DLD1 (cell line): Measurements from ENCODE around the gene SLC49A3.

Source experiments
- in situ Hi-C: cut with HindIII; loops from 2 replicates; pipeline ENCODE4 v1.10.0; 2017; ENCODE audit warnings: low sequenced_read_pairs

SLC49A3 gene

GRCh38 chr4:666822-667544 lies 22.0 kb downstream of the SLC49A3 start:
- in situ Hi-C loops: no loop called here

- in situ Hi-C loops: no loop called here
Measured at GRCh38 chr4:666436-666810, 22.5 kb downstream of the SLC49A3 start.

GRCh38 chr4:665751-666435 lies 23.1 kb downstream of the SLC49A3 start:
- in situ Hi-C loops: no loop called here

DNA sequence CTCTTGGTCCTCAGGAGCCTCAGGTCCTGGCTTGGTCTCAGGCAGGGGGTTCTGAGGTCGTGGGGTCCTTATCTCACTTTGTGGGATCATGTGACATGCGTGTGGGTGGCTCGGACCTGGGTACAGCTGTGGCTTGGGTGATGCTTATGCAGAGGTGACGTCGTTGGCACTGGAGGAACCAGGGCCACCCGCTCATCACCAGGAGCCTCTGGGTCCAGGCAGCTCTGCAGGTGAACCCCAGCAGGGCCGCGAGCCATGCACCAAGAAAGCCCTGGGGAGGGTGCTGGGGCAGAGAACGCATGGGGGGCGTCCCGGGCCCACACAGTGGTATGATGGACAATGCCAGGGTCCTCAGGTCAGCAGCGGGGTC lies 23.6 kb downstream of the SLC49A3 start:
- in situ Hi-C loops: no loop called here

DNA sequence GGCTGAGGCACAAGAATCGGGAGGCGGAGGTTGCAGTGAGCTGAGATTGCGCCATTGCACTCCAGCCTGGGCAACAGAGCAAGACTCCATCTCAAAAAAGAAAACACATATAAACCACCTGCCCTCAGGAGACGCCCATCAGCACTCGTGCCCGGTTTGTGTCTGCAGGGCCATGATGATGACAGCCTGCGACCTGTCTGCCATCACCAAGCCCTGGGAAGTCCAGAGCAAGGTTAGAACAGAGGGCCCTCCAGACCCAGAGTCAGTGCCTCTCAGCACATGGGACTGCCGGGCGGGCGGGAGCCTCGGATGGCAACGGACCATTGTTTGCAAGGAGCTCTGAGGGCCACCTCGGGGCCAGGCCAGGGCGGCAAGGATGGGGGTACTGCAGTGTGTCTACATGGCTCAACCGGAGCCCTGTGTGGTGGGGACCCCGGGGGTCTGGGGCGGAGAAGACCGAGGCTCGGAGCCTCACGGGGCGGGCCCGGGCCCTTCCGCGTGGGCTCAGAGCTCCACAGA lies 24.2 kb downstream of the SLC49A3 start:
- in situ Hi-C loops: no loop called here

DNA sequence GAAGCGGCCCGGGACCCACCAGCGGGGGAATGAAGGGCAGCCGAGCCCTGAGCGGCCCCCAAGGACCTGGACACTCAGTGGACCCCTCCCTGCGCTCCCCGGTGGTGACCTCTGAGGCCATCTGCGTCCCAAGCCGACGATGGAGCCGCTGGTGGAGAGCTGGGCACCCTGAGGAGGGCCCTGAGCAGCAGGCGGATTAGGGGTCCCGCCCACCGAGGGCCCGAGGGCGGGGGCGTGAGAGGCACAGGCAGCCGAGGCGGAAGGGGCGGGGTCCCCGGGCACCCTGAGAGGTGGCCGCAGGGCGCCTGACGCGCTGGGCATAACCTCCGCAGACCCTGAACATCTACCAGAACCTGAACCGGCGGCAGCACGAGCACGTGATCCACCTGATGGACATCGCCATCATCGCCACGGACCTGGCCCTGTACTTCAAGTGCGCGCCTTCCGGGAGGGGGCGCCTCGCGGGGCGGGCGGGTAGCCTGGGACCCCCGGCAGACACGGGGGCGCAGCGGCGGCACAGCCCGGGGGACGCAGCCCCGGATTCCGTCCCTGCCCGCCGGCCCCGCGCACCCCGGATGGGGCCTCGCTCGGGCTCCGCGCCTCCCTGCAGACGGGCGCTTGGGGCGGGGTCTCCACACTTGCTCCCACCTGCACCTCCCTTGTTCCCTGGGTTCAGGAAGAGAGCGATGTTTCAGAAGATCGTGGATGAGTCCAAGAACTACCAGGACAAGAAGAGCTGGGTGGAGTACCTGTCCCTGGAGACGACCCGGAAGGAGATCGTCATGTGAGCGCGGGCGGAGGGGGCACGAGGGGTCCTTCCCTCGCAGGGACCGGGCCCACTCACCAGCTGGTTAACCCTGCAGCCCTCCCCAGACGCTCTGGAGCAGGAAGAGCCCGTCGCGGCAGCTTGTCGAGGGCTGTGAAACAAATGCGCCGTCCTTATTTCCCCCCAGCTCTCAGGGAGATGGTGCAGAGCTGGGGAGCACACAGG lies 25.2 kb downstream of the SLC49A3 start:
- in situ Hi-C loops: no loop called here

DNA sequence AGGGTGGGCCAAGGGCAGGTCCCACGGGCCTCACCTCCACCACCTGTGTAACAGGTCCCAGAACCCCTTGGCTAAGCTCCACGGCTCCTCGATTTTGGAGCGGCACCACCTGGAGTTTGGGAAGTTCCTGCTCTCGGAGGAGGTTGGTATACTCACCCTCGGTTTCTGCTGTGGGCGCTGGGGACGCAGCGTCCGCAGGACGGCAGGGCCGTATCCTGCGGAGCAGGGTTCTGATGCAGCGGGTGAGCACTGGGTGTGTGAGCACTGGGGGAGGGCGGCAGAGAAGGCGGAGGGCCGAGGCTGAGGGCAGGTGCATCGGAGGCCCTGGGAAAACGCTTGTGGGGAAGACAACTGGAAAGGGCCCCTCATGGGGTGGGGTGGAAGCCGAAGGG lies 25.9 kb downstream of the SLC49A3 start:
- in situ Hi-C loops: no loop called here

GRCh38 chr4:661881-662761 lies 26.8 kb downstream of the SLC49A3 start:
- in situ Hi-C loops: no loop called here

GRCh38 chr4:661231-661630 lies 27.7 kb downstream of the SLC49A3 start:
- in situ Hi-C loops: no loop called here

DNA sequence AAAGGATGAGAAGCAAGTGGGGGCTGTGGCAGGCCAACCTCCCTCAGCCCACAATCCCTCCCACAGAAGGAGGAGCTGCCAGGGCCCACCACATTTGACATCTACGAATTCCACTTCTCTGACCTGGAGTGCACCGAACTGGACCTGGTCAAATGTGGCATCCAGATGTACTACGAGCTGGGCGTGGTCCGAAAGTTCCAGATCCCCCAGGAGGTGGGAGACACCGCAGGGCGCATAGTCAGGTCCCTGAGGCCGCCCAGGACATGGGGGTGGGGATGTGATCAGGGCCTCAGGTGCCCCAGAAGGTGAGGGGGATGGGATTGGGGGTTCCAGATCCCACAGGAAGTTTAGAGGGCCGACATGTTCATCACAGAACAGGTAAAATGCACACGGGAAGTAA lies 28.6 kb downstream of the SLC49A3 start:
- in situ Hi-C loops: no loop called here

GRCh38 chr4:659851-660250 lies 29.1 kb downstream of the SLC49A3 start:
- in situ Hi-C loops: no loop called here

DNA sequence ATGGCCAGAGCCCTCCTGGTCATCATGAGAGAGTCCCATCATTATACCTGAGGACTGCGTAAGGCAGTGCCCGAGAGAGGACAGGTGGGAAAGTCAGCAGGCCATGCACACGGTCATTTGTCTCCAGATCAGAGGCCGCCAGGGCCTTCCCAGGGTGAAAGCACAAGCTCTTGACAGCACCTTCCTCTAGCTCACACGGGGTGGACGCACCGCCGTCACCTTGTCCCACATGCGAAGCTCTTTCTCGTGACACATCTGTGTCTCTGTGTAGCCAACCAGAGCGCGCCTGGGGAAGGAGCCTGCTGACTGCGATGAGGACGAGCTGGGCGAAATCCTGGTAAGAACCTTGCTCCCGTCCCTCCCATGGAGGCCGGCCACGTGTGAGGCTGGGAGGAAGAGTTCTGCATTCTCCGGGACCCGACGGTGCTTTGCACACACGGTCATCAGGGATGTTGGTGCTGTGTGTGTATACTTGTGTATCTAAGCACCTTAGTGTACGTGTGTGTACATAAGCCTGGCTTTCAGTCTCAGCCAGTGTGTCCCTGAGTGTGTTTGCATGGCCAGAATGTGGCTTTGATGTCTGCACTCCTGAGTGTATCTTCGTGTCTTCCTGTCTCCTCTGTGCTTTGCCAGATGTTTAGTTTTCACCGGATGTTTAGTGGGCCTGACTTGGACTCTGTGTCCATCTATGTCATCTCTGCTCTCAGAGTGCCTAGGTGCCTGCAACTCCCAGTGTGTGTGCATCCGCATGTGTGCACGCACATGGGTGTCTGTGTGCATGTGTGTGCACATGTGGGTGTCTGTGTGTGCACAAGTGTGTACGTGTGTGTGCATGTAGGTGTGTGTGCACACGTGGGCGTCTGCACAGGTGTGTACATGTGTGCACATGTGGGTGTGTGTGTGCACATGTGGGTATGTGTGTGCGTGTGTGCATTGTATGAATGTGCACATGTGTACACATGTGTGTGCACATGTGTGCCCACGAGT lies 30.0 kb downstream of the SLC49A3 start:
- in situ Hi-C loops: no loop called here

DNA sequence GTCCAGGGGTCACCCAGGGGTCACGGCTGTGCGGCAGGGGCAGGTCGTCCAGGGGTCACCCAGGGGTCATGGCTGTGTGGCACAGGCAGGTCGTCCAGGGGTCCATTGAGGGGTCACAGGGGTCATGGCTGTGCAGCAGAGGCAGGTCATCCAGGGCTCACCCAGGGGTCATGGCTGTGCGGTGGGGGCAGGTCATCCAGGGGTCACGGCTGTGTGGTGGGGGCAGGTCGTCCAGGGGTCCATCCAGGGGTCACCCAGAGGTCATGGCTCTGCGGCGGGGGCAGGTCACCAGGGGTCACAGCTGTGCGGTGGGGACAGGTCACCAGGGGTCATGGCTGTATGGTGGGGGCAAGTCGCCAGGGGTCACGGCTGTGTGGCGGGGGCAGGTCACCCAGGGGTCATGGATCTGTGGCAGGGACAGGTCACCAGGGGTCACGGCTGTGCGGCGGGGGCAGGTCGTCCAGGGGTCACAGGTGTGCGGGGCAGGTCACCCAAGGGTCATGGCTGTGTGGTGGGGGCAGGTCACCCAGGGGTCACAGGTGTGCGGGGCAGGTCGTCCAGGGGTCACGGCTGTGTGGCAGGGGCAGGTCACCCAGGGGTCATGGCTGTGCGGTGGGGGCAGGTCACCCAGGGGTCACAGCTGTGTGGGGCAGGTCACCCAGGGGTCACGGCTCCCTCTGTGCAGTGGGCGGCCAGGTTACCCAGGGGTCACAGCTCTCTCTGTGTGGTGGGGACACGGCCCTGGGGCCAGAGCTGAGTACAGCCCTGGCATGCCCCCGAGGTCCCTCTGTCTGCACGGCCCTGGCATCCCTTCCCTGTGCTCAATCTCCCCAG lies 30.9 kb downstream of the SLC49A3 start:
- in situ Hi-C loops: no loop called here

- in situ Hi-C loops: no loop called here
Measured at GRCh38 chr4:657338-657833, 31.6 kb downstream of the SLC49A3 start.

DNA sequence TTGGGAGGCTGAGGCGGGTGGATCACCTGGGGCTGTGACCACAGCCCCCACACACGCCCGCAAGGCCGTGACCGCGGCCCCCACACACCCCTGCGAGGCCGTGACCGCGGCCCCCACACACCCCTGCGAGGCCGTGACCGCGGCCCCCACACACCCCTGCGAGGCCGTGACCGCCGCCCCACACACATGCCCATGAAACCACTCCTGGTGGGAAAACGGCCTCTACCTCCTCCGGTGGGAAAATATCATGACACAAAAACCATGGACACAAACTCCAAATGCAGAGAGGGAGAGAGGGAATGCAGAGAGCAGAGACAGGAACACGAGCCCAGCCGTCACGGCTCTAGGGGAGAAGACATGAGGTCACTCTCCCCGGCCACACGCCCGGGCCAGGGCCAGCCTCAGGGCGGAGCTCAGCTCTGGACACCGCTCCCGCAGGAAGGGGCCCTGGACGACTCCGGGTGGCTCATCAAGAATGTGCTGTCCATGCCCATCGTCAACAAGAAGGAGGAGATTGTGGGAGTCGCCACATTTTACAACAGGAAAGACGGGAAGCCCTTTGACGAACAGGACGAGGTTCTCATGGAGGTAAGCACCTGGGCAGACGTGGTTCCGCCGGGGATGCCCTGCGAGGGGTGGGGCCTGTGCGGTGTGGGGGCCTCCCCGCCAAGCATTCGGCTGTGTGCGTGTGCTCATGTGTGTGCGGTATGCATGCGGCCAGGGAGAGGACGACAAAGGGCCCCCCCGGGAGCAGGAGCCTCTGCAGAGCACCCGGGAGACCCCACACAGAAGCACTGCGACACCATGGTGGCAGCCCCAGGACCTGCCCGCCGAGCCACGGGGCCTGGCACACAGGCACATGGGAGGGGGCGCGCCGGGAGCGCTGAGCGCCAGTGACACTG lies 32.3 kb downstream of the SLC49A3 start:
- in situ Hi-C loops: no loop called here

DNA sequence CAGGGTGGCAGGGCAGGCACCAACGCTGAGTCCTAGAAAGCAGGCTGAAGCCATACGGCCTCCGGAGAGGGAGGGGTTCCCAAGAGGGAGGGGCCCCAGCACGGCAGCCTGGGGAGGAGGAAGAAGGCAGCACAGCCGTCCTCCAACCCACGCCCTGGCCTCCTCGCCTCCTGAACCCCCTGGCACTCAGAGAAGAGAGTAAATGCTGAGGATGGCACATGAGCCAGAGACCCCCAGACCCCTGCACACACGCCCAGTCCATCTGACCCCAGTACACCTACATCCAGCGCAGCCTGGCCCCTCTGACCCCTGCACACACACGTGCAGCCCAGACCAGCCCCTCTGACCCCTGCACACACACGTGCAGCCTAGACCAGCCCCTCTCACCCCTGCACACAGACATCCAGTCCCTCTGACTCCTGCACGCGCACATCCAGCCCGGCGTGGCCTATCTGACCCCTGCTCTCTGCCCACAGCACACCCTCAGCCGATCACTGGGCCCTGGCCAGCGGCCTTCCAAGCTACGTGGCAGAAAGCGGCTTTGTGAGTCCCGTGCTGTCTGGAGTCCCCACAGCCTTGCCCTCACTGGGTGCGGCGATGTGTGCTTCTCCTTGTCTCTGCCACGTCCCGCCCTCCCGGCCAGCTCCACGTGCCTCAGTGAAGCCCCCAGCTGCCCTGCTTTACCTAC lies 33.3 kb downstream of the SLC49A3 start:
- in situ Hi-C loops: no loop called here
